Naive B cell (primary cell): Measurements from ENCODE around the gene KAT5. TPM values are rescaled to one million over a fixed set of nuclear protein-coding genes. Genes with fewer than 3 reads are reported as not detected.
A peak's percentile ranks its signal among the peaks of the same experiment; 100 is the strongest.
"Not testable (repeated sequence)": the region's sequence is repeated elsewhere in the genome, so short reads cannot be mapped to it uniquely, and the experiment has no call there.

Source experiments
- ATAC-seq, 2 donors: fragments of 150-1000 bp; cut with Tn5 transposase; 2 replicates each; pipeline ENCODE4 v1.10.0; 2021; ENCODE audit warnings: low read depth in 2 of 2, mild to moderate bottlenecking in 2 of 2, moderate library complexity in 2 of 2
- DNase-seq: peaks from one replicate; pipeline ENCODE4 v3.0.0; 2022
- H3K27ac Mint-ChIP-seq, 6 donors: one replicate each; pipeline ENCODE4 v1.8.0; 2020 to 2022; ENCODE audit warnings: mild to moderate bottlenecking in 6 of 6, mixed read lengths in 6 of 6, moderate library complexity in 5 of 6, inconsistent platforms in 2 of 6
- H3K27me3 Mint-ChIP-seq, 3 donors: one replicate each; pipeline ENCODE4 v1.8.0; 2021 to 2022; ENCODE audit warnings: mixed read lengths in 3 of 3, mild to moderate bottlenecking in 1 of 3
- H3K36me3 Mint-ChIP-seq, 2 donors: one replicate each; pipeline ENCODE4 v1.8.0; 2020 to 2022; ENCODE audit warnings: mixed read lengths in 2 of 2, inconsistent platforms in 1 of 2, mild to moderate bottlenecking in 1 of 2
- H3K4me1 Mint-ChIP-seq, 3 donors: one replicate each; pipeline ENCODE4 v1.8.0; 2020 to 2022; ENCODE audit warnings: mixed read lengths in 3 of 3, inconsistent platforms in 1 of 3, mild to moderate bottlenecking in 1 of 3, moderate library complexity in 1 of 3
- H3K4me3 Mint-ChIP-seq, 8 donors: one replicate each; pipeline ENCODE4 v1.8.0; 2020 to 2022; ENCODE audit warnings: mild to moderate bottlenecking in 8 of 8, mixed read lengths in 8 of 8, moderate library complexity in 8 of 8, inconsistent platforms in 2 of 8
- H3K9me3 Mint-ChIP-seq, 7 donors: one replicate each; pipeline ENCODE4 v1.8.0; 2020 to 2022; ENCODE audit warnings: mixed read lengths in 7 of 7, mild to moderate bottlenecking in 5 of 7, inconsistent platforms in 2 of 7, moderate library complexity in 1 of 7
- polyA plus RNA-seq, 6 donors: library from polyadenylated mRNA; unstranded; fragments of 300-500 nt; fragmentation: Illumina TruSeq; gene quantifications; one replicate each; pipeline ENCODE4 v1.2.3, GENCODE V29; 2021; ENCODE audit warnings: low read depth in 6 of 6

The KAT5 gene
- polyA plus RNA-seq, result 10 to 100 TPM; 38.9 to 71.8 (median 63.6) TPM

DNA sequence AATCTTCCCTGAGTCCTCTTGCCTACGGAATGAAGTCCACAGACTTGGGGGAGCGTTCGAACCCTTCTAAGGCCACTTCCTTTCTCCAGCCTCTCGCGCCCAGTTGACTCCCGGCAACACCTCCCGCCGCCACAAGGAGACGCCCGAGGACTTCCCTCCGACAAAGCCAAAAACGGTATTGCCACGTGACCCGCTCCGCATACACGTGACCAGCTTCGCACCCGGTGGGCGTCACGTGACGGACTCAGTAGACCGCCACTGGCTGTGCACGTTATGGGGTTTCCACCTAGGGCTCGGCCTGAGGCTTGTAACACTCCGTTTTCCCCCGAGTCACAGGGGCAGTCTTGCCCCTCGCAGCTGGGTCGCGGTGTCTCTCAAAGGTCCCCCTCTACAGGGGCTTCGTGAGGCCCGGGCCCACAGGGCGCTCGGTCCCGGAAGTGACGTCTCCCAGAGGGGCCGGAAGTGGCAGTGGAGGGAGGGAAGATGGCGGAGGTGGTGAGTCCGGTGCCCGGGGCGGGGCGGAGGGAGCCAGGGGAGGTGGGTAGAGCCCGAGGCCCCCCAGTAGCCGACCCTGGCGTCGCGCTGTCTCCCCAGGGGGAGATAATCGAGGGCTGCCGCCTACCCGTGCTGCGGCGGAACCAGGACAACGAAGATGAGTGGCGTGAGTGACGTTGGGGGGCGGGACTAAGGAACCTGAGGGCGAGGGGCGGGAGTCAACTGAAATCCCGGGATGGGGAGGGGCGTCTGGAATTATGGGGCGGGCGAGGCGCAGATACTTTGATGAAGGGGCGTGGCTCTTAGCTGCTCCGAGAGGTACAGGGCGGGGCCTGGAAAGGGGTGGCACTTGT is at the start of gene KAT5:
Gene KAT5, plus strand, starts transcription at position 468 of the 848 bp plus-strand sequence. Its CDS starts 16 bp downstream, at position 484.
- Mint-ChIP-seq H3K4me1 (peaks cover 24 to 41% (median 27%) of the 10 kb centered on the region in 3 donors), H3K27me3 (no peaks in the 10 kb centered on the region), H3K36me3 (peaks cover 4 to 17% of the 10 kb centered on the region in 2 donors), H3K4me3 (peak within 1 kb of the TSS; percentile 91 to 99 (median 96)), H3K9me3 (no peaks in the 10 kb centered on the region), H3K27ac (peak within 1 kb of the TSS; percentile 99 to 100 (median 100))
- DNase-seq, result peak; percentile 99
- peak; percentile 85 to 86 for ATAC-seq

DNA sequence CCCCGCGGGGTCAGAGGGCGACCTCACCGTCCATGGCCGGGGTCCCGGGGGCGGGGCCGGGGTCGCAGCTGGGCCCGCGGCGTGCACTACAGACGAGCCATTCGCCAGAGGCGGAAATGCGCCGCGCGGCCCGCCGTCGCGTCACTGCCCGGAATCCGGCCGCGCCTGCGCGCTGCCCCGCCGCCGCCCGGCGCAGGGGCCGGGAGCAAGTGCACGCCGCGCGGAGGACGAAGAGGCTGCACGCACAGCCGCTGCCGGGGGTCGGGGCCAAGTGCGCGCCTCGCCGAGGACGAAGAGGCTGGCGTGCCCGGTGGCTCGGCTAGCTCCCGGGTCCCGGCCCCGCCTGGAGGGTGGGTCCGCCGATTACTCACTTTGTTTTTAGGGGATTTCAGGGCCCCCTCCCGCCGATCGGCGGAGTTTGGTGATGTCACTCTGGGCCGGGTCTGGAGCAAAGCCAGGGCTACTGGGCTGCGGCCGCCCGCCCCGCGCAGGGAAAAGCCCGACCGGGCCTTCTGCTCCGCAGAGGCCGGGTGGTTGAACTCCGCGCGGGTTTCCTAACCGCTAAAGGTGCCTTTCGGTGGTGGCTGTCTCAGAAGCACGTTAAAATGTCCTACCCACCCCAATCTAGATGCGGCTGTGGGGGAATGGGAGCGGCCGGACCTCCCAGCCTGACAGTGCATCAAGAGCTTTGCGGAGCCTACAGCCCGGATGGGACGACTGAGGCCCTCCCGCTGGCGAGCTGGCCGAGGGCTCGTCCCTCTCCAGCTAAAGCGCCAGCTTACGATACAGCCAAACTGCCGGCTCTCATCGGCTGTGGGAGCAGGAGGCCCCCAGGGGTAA is 49.0 kb upstream of the KAT5 start, which contains the start of gene RELA:
Gene RELA, minus strand, starts transcription at position 118 of the 840 bp plus-strand sequence. Its CDS starts 84 bp downstream, at position 34.
- H3K27ac Mint-ChIP-seq, result peak within 1 kb of the TSS; percentile 93 to 98 (median 98)
- peaks cover 0 to 1% (median 0%) of the 10 kb centered on the region in 7 donors for H3K9me3 Mint-ChIP-seq
- DNase-seq (peak; percentile 91), ATAC-seq (peak; percentile 79 to 80)
- no peaks in the 10 kb centered on the region for H3K27me3 Mint-ChIP-seq
- H3K4me3 Mint-ChIP-seq, result peak within 1 kb of the TSS; percentile 89 to 99 (median 94)
- H3K36me3 Mint-ChIP-seq, result peaks cover 8 to 23% of the 10 kb centered on the region in 2 donors
- peaks cover 16 to 46% (median 18%) of the 10 kb centered on the region in 3 donors for H3K4me1 Mint-ChIP-seq

DNA sequence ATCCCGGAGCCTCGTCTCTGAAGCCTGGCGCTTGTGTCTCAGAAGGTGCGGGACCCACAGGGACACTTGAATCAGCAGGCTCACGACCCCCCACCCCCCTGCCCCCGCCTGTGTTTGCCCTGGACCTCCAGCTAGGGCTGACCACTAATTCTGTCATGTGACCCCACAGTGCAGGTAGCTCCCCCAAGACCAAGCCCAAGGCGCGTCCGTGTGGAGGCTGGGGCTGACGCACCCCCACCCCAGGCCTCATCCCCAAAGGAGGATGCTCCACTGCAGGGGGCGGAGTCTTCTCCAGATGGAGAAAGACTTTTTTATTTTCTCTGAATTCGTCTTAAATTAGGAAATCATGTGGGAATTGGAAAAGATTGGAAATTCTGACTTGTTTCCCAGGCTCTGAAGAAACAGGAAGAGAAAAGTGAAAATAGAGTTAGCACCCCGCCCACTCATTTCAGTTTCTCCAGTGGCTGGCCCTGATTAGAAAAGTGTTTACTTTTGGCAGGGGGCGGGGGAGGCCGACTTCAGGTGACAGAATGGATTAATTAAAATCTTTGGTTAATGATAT is 48.3 kb upstream of the KAT5 start:
- peaks cover 6 to 20% of the 10 kb centered on the region in 2 donors for H3K36me3 Mint-ChIP-seq
- peaks cover 16 to 44% (median 18%) of the 10 kb centered on the region in 3 donors for H3K4me1 Mint-ChIP-seq
- peaks cover 0 to 1% (median 0%) of the 10 kb centered on the region in 7 donors for H3K9me3 Mint-ChIP-seq
- peak overlapping the region; percentile 93 to 98 (median 98) for H3K27ac Mint-ChIP-seq
- ATAC-seq (peak; percentile 7 to 11), DNase-seq (peak; percentile 53)
- H3K27me3 Mint-ChIP-seq, result no peaks in the 10 kb centered on the region
- H3K4me3 Mint-ChIP-seq, result peak overlapping the region; percentile 89 to 99 (median 94)

DNA sequence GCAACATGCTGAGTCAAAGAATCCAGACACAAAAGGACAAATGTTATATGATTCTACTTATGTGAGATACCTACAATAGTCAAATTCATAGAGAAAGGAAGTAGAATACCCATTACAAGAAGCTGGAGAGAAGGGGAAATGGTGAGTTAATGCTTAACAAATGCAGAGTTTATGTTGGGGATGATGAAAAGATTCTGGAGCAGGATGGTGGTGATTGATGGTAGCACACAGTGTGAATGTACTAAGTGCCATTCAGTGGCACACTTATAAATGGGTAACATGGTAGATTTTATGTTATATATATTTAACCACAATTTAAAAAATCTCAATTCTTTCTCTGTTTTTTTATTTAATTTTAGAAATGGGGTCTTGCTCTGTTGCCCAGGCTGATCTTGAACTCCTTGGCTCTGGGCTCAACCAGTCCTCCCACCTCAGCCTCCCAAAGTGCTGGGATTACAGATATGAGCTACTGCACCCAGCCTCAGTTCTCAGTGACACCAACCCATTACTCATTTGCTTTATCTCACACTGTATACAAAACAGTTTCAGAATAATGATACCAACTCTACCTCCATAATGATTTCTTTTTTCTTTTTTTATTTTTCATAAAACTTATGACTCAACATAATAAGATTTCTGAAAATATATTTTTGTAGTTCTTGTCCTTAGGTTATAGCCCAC is 39.7 kb upstream of the KAT5 start:
- Mint-ChIP-seq H3K4me3 (no peak overlapping the region), H3K36me3 (no peaks in the 10 kb centered on the region), H3K27ac (peak overlapping the region in 1 of 6 donors; percentile 79), H3K27me3 (no peaks in the 10 kb centered on the region), H3K9me3 (no peaks in the 10 kb centered on the region), H3K4me1 (peaks cover 0 to 2% (median 0%) of the 10 kb centered on the region in 3 donors)
- ATAC-seq, result peak; percentile 33 to 40
- no peak for DNase-seq

DNA sequence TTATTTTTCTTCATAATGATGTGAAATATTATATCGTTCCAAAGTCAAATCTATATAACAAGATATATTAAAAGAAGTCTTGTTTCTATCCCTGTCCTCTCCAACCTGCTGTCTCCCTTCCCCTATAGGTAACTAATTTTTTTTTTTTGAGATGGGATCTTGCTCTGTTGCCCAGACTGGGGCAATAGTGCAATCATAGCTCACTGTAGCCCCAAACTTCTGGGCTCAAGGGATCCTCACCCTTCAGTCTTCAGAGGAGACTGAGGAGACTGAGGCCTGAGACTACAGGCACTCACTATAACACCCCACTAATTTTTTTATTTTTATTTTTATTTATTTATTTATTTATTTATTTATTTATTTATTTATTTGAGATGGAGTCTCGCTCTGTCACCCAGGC is 39.1 kb upstream of the KAT5 start:
- no peaks in the 10 kb centered on the region for H3K36me3 Mint-ChIP-seq
- no peak overlapping the region for H3K4me3 Mint-ChIP-seq
- peak overlapping the region in 1 of 6 donors; percentile 79 for H3K27ac Mint-ChIP-seq
- DNase-seq (no peak), ATAC-seq (no peak)
- peaks cover 0 to 2% (median 0%) of the 10 kb centered on the region in 3 donors for H3K4me1 Mint-ChIP-seq
- no peaks in the 10 kb centered on the region for H3K27me3 Mint-ChIP-seq
- no peaks in the 10 kb centered on the region for H3K9me3 Mint-ChIP-seq

DNA sequence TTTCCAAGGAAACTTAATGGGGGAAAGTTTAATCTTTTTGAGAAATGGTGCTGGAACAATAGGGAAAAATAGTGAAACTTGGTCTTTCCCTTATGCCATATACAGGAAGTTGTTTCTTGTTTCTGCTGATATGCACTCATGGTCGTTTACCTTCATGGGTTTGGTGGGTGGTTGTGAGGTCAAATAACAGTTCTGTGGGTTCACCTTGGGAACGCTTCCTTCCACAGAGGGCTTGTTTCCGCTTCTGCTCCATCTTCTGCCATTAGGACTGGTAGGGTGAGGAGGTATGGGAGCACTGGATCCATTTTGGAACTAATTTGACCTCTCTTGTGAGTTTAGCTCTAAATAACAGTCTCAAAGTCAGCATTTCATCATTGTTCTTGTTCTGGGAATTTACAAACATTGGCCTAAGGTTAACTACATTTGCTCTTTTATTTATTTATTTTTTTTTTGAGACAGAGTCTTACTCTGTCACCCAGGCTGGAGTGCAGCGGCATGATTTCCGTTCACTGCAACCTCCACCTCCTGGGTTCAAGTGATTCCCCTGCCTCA is 31.8 kb upstream of the KAT5 start:
- H3K36me3 Mint-ChIP-seq, result no peaks in the 10 kb centered on the region
- H3K27ac Mint-ChIP-seq, result no peak overlapping the region
- ATAC-seq (no peak), DNase-seq (no peak)
- peaks cover 0 to 2% (median 0%) of the 10 kb centered on the region in 3 donors for H3K4me1 Mint-ChIP-seq
- H3K27me3 Mint-ChIP-seq, result no peaks in the 10 kb centered on the region
- no peaks in the 10 kb centered on the region for H3K9me3 Mint-ChIP-seq
- no peak overlapping the region for H3K4me3 Mint-ChIP-seq

DNA sequence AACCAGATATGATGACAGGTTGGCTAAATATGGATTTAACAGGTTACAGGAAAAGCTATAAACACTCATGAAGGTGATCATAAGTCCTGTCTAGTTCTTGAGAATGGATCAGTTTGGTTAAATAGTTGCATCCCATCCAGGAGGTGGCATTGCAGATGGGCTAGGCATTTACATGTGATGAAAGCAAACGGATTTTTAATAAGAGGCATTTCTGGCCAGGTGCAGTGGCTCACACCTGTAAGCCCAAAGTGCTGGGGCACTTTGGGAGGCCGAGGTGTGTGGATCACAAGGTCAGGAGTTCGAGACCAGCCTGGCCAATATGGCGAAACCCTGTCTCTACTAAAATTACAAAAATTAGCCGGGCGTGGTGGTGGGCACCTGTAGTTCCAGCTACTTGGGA is 28.6 kb upstream of the KAT5 start:
- not testable (repeated sequence) for H3K4me3 Mint-ChIP-seq, H3K36me3 Mint-ChIP-seq, H3K4me1 Mint-ChIP-seq, H3K9me3 Mint-ChIP-seq, H3K27ac Mint-ChIP-seq, ATAC-seq, DNase-seq, H3K27me3 Mint-ChIP-seq

DNA sequence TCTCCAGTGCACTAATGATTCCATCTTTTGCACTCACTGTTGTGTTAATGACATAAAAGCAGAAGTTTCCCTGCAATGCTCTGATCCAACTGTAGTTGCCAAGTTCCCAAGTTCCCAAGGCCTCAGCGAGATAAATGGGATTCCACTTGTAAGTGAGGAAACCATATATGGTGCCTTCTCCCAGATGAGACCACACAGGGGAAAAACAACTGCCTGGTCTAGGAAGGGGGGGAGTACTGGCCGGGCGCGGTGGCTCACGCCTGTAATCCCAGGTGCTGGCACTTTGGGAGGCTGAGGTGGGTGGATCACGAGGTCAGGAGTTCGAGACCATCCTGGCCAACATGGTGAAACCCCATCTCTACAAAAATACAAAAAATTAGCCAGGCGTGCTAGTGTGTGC is 26.1 kb upstream of the KAT5 start:
- ATAC-seq (no peak), DNase-seq (no peak)
- Mint-ChIP-seq H3K27me3 (no peaks in the 10 kb centered on the region), H3K27ac (peak overlapping the region in 1 of 6 donors; percentile 71), H3K36me3 (no peaks in the 10 kb centered on the region), H3K9me3 (no peaks in the 10 kb centered on the region), H3K4me1 (no peaks in the 10 kb centered on the region), H3K4me3 (no peak overlapping the region)

DNA sequence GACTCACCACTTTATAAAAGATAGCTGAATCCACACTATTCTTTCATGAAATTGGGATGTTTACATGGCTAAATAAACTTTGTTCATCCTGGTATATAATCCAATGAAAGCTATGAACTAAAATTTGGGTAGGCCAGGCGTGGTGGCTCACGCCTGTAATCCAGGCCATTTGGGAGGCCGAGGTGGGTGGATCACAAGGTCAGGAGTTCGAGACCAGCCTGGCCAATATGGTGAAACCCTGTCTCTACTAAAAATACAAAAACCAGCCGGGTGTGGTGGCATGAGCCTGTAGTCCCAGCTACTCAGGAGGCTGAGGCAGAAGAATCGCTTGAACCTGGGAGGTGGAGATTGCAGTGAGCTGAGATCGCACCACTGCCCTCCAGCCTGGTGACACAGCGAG is 20.2 kb upstream of the KAT5 start:
- H3K27me3 Mint-ChIP-seq, ATAC-seq, H3K4me1 Mint-ChIP-seq, H3K4me3 Mint-ChIP-seq, DNase-seq, H3K9me3 Mint-ChIP-seq, H3K36me3 Mint-ChIP-seq: not testable (repeated sequence)
- H3K27ac Mint-ChIP-seq, result peak overlapping the region in 1 of 6 donors; percentile 49

DNA sequence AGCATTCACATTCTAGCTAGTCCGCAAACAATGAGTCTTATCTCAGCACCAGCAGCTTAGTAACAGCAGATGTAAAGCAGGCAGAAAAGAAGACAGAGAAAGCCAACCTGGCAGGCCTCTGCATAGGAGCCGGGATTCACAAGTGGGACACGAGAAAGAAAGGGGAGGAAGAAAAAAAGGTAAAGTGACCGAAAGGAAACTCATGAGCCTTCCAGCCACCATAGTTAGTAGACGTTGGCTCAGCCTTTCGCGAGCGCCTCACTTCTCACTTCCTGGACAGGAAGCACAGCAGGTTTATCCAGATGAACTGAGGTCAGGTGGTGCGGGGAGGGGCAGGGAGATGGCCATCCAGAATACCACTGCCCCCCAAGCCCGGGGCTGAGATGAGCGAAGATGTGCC is 19.7 kb upstream of the KAT5 start:
- no peaks in the 10 kb centered on the region for H3K36me3 Mint-ChIP-seq
- H3K4me3 Mint-ChIP-seq, result no peak overlapping the region
- H3K4me1 Mint-ChIP-seq, result no peaks in the 10 kb centered on the region
- no peaks in the 10 kb centered on the region for H3K9me3 Mint-ChIP-seq
- no peak for ATAC-seq
- no peaks in the 10 kb centered on the region for H3K27me3 Mint-ChIP-seq
- no peak for DNase-seq
- peak overlapping the region in 1 of 6 donors; percentile 38 for H3K27ac Mint-ChIP-seq

DNA sequence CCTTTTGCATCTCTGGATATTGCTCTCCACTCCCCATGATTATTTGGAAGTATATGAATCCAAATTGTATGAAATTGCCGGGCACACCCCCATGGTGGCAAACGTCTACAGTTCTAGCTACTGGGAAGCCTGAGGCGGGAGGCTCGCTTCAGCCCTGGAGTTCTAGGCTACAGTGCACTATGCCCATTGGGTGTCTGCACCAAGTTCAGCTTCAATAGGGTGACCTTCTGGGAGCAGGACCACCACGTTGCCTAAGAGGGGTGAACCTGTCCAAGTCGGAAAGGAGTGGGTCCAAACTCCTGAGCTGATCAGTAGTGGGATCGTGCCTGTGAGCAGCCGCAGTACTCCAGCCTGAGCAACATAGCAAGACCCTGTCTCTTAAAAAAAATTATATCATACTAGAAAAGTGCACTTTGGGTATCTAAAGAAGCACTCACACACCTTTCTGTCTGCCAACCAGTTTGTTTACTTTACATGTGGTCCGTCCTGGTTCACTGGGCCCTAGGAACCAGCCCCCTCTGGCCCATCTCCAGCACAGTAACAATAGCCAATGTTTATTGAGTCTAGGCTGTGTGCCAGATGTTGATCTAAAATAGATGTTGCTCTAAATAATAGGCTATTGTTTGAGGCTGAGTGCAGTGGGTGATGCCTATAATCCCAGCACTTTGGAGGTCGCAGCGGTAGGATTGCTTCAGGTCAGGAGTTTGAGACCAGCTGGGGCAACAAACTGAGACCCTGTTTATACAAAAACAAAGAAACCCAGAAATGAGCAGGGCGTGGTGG is 16.4 kb upstream of the KAT5 start:
- no peak for ATAC-seq
- Mint-ChIP-seq H3K27ac (no peak overlapping the region), H3K4me1 (peaks cover 7 to 10% (median 8%) of the 10 kb centered on the region in 3 donors), H3K4me3 (no peak overlapping the region), H3K27me3 (peaks cover 0 to 7% (median 0%) of the 10 kb centered on the region in 3 donors), H3K9me3 (no peaks in the 10 kb centered on the region), H3K36me3 (no peaks in the 10 kb centered on the region)
- DNase-seq, result no peak
